Adrenal gland (tissue), 12 donors: Measurements from ENCODE around the gene AGBL1. TPM values are rescaled to one million over a fixed set of nuclear protein-coding genes. Genes with fewer than 3 reads are reported as not detected.

ENCODE experiments used
- DNase-seq, 7 donors: peaks; one replicate each; pipeline ENCODE4 v3.0.0-alpha.2; 2019 to 2020
- H3K27ac ChIP-seq, 5 donors: fragments of 200-600 bp; sonication (generic) in 4 of 5; 1 replicate in 3 of 5; 2 replicates in 2 of 5; pipeline versions ENCODE4 v1.5.1 to v1.8.0; 2016 to 2020; ENCODE audit warnings: mild to moderate bottlenecking in 1 of 5
- H3K27me3 ChIP-seq: fragments of 200-600 bp; 2 replicates; pipeline ENCODE4 v1.8.0; 2021
- H3K36me3 ChIP-seq, 2 donors: fragments of 200-600 bp; replicated peaks in 1 of 2; 1 replicate in 1 of 2; 2 replicates in 1 of 2; pipeline versions ENCODE4 v1.5.1 to v1.8.0; 2018 to 2022
- H3K4me1 ChIP-seq, 2 donors: fragments of 200-600 bp; replicated peaks in 1 of 2; 1 replicate in 1 of 2; 2 replicates in 1 of 2; pipeline versions ENCODE4 v1.5.1 to v1.8.0; 2018 to 2021
- H3K4me3 ChIP-seq, 4 donors: fragments of 200-600 bp; sonication (generic) in 3 of 4; one replicate each; pipeline ENCODE4 v1.5.1; 2016 to 2018
- H3K9me3 ChIP-seq, 3 donors: fragments of 200-600 bp; sonication (generic) in 1 of 3; replicated peaks in 1 of 3; 1 replicate in 2 of 3; 2 replicates in 1 of 3; pipeline versions ENCODE4 v1.5.1 to v1.8.0; 2016 to 2021
- CTCF ChIP-seq, 6 experiments: fragments of 450-650 bp in 4 of 6; fragments of 200-600 bp in 2 of 6; sonication (generic) in 1 of 6; IDR thresholded peaks; 1 replicate in 5 of 6; 2 replicates in 1 of 6; pipeline versions ENCODE4 v1.5.1 to v1.8.0; 2016 to 2021; ENCODE audit warnings: antibody characterized with exemption in 6 of 6, mild to moderate bottlenecking in 2 of 6, moderate library complexity in 1 of 6
- POLR2A ChIP-seq, 2 donors: fragments of 450-650 bp; IDR thresholded peaks; one replicate each; pipeline ENCODE4 v1.6.1; 2017; ENCODE audit warnings: antibody characterized with exemption in 2 of 2, mild to moderate bottlenecking in 2 of 2, moderate library complexity in 1 of 2
- WGBS, 4 donors: extraction: QIAGEN DNeasy Blood & Tissue Kit in 2 of 4; methylation state at CpG; one replicate each; pipeline versions ENCODE4 v1.1.5 to v1.1.7; 2013 to 2017; 5-methylcytosine and 5-hydroxymethylcytosine counted together
- intact Hi-C, 2 donors: fragments of 100-400 bp; cut with DNase I; formaldehyde crosslinking; loops; one replicate each; pipeline versions ENCODE4 v1.14.1 to v1.15.0; 2022 to 2023
- polyA plus RNA-seq, 3 donors: library from polyadenylated mRNA; stranded (reverse); fragments of 200-250 nt in 2 of 3; fragments of 350-450 nt in 1 of 3; fragmentation: Illumina TruSeq in 1 of 3; extraction: RNeasy Lipid Tissue Mini Kit (QIAGEN cat#74804) in 1 of 3; gene quantifications; one replicate each; pipeline ENCODE4 v1.2.3, GENCODE V29; 2013 to 2014
- total RNA-seq, 9 donors: library from RNA; depleted of rRNA in 4 of 9; stranded (reverse); fragments of >200 nt in 4 of 9; fragments of 120-200 nt in 1 of 9; fragmentation: NEBNext Ultra II Directional in 1 of 9; extraction: Animal tissue kit (Norgen Biotek cat#: 25700) in 1 of 9; gene quantifications; one replicate each; pipeline versions ENCODE4 v1.1.0 to v1.2.4, GENCODE V29; 2013 to 2023
- donor health status: healthy with polysubstance abuse.
- donor health status: Bipolar disorder and iron deficiency.
- donor health status: DM: yes; HTN: yes; CAD: no.
- donor health status: DM: no; HTN: no; CAD: no.
- donor health status: DM: no; HTN: no; CAD: no.
- donor health status: DM: yes; HTN: yes; CAD: no.

Gene AGBL1
- total and polyA plus RNA-seq, 12 donors, result 0.04 to 0.07 (median 0.06) TPM; not detected in 9

- Histone ChIP-seq H3K27me3 (peaks cover 5% of the 10 kb centered on the region), H3K36me3 (no peaks in the 10 kb centered on the region), H3K4me3 (no peak overlapping the region), H3K27ac (no peak overlapping the region), H3K4me1 (no peaks in the 10 kb centered on the region), H3K9me3 (no peaks in the 10 kb centered on the region)
- intact Hi-C loops, result no loop called here
- DNase-seq, result no peak
- TF ChIP-seq POLR2A (IDR thresholded peaks at IDR 0.05) (no peak), CTCF (IDR thresholded peaks at IDR 0.05) (no peak)
- 69 to 75% (median 74%) methylated on average over 10 of the region's 10 CpGs for WGBS, 4 donors
These were observed 799.9 kb downstream of the AGBL1 start for GRCh38 chr15:86879250-86880229.

GRCh38 chr15:86885616-86886015, 805.9 kb downstream of the AGBL1 start:
- Histone ChIP-seq H3K27me3 (peaks cover 5% of the 10 kb centered on the region), H3K36me3 (no peaks in the 10 kb centered on the region), H3K27ac (no peak overlapping the region), H3K4me3 (no peak overlapping the region), H3K4me1 (no peaks in the 10 kb centered on the region), H3K9me3 (no peaks in the 10 kb centered on the region)
- intact Hi-C loops, result no loop called here
- 44 to 65% (median 56%) methylated on average over 1 of the region's 1 CpG for WGBS, 4 donors
- TF ChIP-seq CTCF (IDR thresholded peaks at IDR 0.05) (no peak), POLR2A (IDR thresholded peaks at IDR 0.05) (no peak)
- DNase-seq, result no peak

GRCh38 chr15:86892774-86893449, 813.2 kb downstream of the AGBL1 start:
- Histone ChIP-seq H3K27ac (no peak overlapping the region), H3K4me3 (no peak overlapping the region), H3K27me3 (peaks cover 4% of the 10 kb centered on the region), H3K9me3 (no peaks in the 10 kb centered on the region), H3K4me1 (no peaks in the 10 kb centered on the region), H3K36me3 (no peaks in the 10 kb centered on the region)
- intact Hi-C loops, result no loop called here
- no peak for TF ChIP-seq CTCF (IDR thresholded peaks at IDR 0.05)
- no peak for TF ChIP-seq POLR2A (IDR thresholded peaks at IDR 0.05)
- 42 to 49% (median 47%) methylated on average over 10 of the region's 10 CpGs for WGBS, 4 donors
- DNase-seq, result no peak

- WGBS, 4 donors, result 55 to 82% (median 64%) methylated on average over 3 of the region's 3 CpGs
- Histone ChIP-seq H3K9me3 (no peaks in the 10 kb centered on the region), H3K4me1 (no peaks in the 10 kb centered on the region), H3K36me3 (no peaks in the 10 kb centered on the region), H3K27ac (no peak overlapping the region), H3K4me3 (no peak overlapping the region), H3K27me3 (peaks cover 4% of the 10 kb centered on the region)
- intact Hi-C loops, result no loop called here
- TF ChIP-seq CTCF (IDR thresholded peaks at IDR 0.05), result no peak
- DNase-seq, result no peak
These were observed 814.6 kb downstream of the AGBL1 start for GRCh38 chr15:86894269-86894668.
